HEK293 (cell line): ENCODE data around the gene INF2.

ENCODE experiments used
- CTCF ChIP-seq: fragments of 450-650 bp; formaldehyde crosslinking; IDR thresholded peaks from 2 replicates; pipeline ENCODE4 v1.5.1; 2016; ENCODE audit warnings: missing biosample characterization, missing genetic modification characterization
- KLF16 ChIP-seq: fragments of 450-650 bp; formaldehyde crosslinking; IDR thresholded peaks from 2 replicates; pipeline ENCODE4 v1.5.1; 2017; ENCODE audit warnings: missing biosample characterization, missing genetic modification characterization
- SETDB1 ChIP-seq: IDR thresholded peaks from one replicate; pipeline ENCODE4 v1.6.1; 2017; ENCODE audit warnings: mild to moderate bottlenecking, low read length, moderate library complexity, mixed read lengths; ENCODE audit not compliant: insufficient read length
- TCF7L2 ChIP-seq: IDR thresholded peaks from 2 replicates; pipeline ENCODE4 v1.6.1; 2011; ENCODE audit warnings: low read depth, mild to moderate bottlenecking, inconsistent platforms, low read length, moderate library complexity, borderline replicate concordance
- YY2 ChIP-seq: fragments of 450-650 bp; formaldehyde crosslinking; IDR thresholded peaks from 2 replicates; pipeline ENCODE4 v1.5.1; 2016; ENCODE audit warnings: missing biosample characterization, missing genetic modification characterization
- ZNF114 ChIP-seq: fragments of 450-650 bp; formaldehyde crosslinking; IDR thresholded peaks from 2 replicates; pipeline ENCODE4 v1.5.0; 2017; ENCODE audit warnings: missing biosample characterization, missing genetic modification characterization
- ZNF48 ChIP-seq: fragments of 450-650 bp; formaldehyde crosslinking; IDR thresholded peaks from 2 replicates; pipeline ENCODE4 v1.5.1; 2016; ENCODE audit warnings: missing biosample characterization, missing genetic modification characterization
- ZNF561 ChIP-seq: fragments of 450-650 bp; IDR thresholded peaks from 2 replicates; pipeline ENCODE4 v1.5.1; 2018; ENCODE audit warnings: missing biosample characterization, missing genetic modification characterization, borderline replicate concordance
- TF ChIP-seq, protein P1 (sequence below): sonication (generic); formaldehyde crosslinking; IDR thresholded peaks from 2 replicates; pipeline ENCODE4 v1.8.1; 2022; ENCODE audit warnings: mild to moderate bottlenecking, moderate library complexity, missing genetic modification reagents
- TF ChIP-seq, protein P2 (sequence below): fragments of 450-650 bp; formaldehyde crosslinking; IDR thresholded peaks from 2 replicates; pipeline ENCODE4 v1.5.1; 2016; ENCODE audit warnings: missing biosample characterization, missing genetic modification characterization

GRCh38 chr14:104694475-104694950 lies 5.1 kb downstream of the INF2 start:
- TF ChIP-seq CTCF (tag by site-specific recombination) (no peak), ZNF114 (tag by site-specific recombination) (no peak), SETDB1 (no peak), KLF16 (tag by site-specific recombination) (no peak), ZNF48 (tag by site-specific recombination) (no peak), ZNF561 (tag by site-specific recombination) (no peak), TCF7L2 (no peak), YY2 (tag by site-specific recombination) (no peak)
- TF ChIP-seq, protein P1, sequence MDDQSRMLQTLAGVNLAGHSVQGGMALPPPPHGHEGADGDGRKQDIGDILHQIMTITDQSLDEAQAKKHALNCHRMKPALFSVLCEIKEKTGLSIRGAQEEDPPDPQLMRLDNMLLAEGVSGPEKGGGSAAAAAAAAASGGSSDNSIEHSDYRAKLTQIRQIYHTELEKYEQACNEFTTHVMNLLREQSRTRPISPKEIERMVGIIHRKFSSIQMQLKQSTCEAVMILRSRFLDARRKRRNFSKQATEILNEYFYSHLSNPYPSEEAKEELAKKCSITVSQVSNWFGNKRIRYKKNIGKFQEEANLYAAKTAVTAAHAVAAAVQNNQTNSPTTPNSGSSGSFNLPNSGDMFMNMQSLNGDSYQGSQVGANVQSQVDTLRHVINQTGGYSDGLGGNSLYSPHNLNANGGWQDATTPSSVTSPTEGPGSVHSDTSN (CRISPR knock-in tag) = no peak
- TF ChIP-seq, protein P2, sequence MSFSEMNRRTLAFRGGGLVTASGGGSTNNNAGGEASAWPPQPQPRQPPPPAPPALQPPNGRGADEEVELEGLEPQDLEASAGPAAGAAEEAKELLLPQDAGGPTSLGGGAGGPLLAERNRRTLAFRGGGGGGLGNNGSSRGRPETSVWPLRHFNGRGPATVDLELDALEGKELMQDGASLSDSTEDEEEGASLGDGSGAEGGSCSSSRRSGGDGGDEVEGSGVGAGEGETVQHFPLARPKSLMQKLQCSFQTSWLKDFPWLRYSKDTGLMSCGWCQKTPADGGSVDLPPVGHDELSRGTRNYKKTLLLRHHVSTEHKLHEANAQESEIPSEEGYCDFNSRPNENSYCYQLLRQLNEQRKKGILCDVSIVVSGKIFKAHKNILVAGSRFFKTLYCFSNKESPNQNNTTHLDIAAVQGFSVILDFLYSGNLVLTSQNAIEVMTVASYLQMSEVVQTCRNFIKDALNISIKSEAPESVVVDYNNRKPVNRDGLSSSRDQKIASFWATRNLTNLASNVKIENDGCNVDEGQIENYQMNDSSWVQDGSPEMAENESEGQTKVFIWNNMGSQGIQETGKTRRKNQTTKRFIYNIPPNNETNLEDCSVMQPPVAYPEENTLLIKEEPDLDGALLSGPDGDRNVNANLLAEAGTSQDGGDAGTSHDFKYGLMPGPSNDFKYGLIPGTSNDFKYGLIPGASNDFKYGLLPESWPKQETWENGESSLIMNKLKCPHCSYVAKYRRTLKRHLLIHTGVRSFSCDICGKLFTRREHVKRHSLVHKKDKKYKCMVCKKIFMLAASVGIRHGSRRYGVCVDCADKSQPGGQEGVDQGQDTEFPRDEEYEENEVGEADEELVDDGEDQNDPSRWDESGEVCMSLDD (tag by site-specific recombination) = no peak
